HG02884 (cell line): ENCODE measurements around the gene RPL10L.

Source experiments
- ATAC-seq: cut with Tn5 transposase; IDR thresholded peaks from one replicate; pipeline ENCODE4 v1.9.1; 2021; ENCODE audit warnings: mild to moderate bottlenecking, moderate library complexity; ENCODE audit not compliant: unreplicated experiment

Gene RPL10L

GRCh38 chr14:46651526-46652144, at the start of gene RPL10L:
Gene RPL10L, minus strand, starts transcription at chr14:46651781. Its CDS starts 45 bp downstream, at chr14:46651736.
- no peak for ATAC-seq

GRCh38 chr14:46691819-46692218, 40.2 kb upstream of the RPL10L start:
- ATAC-seq: no peak

GRCh38 chr14:46686652-46687051, 35.1 kb upstream of the RPL10L start:
- no peak for ATAC-seq

GRCh38 chr14:46672128-46672527, 20.5 kb upstream of the RPL10L start:
- no peak for ATAC-seq

GRCh38 chr14:46663382-46663781, 11.8 kb upstream of the RPL10L start:
- ATAC-seq: no peak

GRCh38 chr14:46661728-46662127, 10.1 kb upstream of the RPL10L start:
- ATAC-seq: no peak

GRCh38 chr14:46653031-46653755, 1.6 kb upstream of the RPL10L start:
- no peak for ATAC-seq

- no peak for ATAC-seq
These were observed 4.8 kb downstream of the RPL10L start for GRCh38 chr14:46646796-46647195.

- no peak for ATAC-seq
These were observed 24.7 kb downstream of the RPL10L start for GRCh38 chr14:46626876-46627275.
